ENCODE results near the gene LARP4B. TPM values are rescaled to one million over a fixed set of nuclear protein-coding genes. Genes with fewer than 3 reads are reported as not detected.
A peak's percentile ranks its signal among the peaks of the same experiment; 100 is the strongest.
"Not testable (repeated sequence)": the region's sequence is repeated elsewhere in the genome, so short reads cannot be mapped to it uniquely, and the experiment has no call there.

LARP4B gene
- total and polyA plus RNA-seq, 2 donors from 2014 or later = 12.9 to 96.6 TPM

DNA sequence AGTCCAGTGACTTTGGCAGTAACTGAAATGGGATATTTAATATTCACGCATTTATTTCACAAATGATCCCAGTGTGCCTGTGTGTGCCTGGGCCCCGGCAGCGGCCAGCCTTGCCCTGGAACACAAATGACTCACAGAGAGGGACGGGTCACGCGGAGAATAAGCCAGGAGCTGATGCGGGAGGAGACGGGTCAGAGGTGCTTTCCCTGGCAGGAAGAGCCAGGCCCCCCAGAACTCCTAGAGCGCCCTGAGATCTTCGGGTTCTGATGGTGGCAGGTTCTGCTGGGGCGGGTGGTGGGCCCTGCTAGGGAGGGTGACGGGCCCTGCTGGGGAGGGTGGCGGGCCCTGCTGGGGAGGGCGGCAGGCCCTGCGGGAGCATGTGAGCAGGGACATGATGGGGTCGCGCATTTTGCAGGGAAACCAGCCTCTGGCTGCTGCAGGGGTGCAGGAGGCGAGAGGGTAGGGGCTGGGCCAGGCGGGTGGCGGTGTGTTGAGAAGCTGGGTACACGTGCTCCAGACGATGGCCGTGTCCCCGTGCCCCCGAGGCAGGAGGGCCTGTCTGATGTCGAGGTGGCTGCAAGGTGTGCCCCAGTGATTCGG is 157.8 kb downstream of the LARP4B start:
- Histone ChIP-seq H3K36me3 (ENCODE audit: control insufficient read depth in 2 of 3, insufficient read depth in 3 of 3, low read length in 3 of 3) (no peaks in the 10 kb centered on the region), H3K9me3 (ENCODE audit: control insufficient read depth in 2 of 3, insufficient read depth in 1 of 3, low read length in 3 of 3) (no peaks in the 10 kb centered on the region), H3K27me3 (ENCODE audit: control insufficient read depth, insufficient read depth, low read length) (no peaks in the 10 kb centered on the region), H3K4me1 (ENCODE audit: control insufficient read depth in 2 of 3, insufficient read depth in 2 of 3, low read depth in 1 of 3, low read length in 3 of 3) (no peaks in the 10 kb centered on the region), H3K4me3 (ENCODE audit: low read length in 3 of 3) (no peak overlapping the region), H3K27ac (ENCODE audit: low read depth in 2 of 2, low read length in 2 of 2) (no peak overlapping the region), H3K9ac (ENCODE audit: low read length in 3 of 3) (no peak overlapping the region)
- peak in 1 of 5 donors; percentile 52 for DNase-seq
- no peak for FAIRE-seq
- intact Hi-C loops (cut with DNase I) = no loop called here
- TF ChIP-seq, protein P1, sequence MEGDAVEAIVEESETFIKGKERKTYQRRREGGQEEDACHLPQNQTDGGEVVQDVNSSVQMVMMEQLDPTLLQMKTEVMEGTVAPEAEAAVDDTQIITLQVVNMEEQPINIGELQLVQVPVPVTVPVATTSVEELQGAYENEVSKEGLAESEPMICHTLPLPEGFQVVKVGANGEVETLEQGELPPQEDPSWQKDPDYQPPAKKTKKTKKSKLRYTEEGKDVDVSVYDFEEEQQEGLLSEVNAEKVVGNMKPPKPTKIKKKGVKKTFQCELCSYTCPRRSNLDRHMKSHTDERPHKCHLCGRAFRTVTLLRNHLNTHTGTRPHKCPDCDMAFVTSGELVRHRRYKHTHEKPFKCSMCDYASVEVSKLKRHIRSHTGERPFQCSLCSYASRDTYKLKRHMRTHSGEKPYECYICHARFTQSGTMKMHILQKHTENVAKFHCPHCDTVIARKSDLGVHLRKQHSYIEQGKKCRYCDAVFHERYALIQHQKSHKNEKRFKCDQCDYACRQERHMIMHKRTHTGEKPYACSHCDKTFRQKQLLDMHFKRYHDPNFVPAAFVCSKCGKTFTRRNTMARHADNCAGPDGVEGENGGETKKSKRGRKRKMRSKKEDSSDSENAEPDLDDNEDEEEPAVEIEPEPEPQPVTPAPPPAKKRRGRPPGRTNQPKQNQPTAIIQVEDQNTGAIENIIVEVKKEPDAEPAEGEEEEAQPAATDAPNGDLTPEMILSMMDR (IDR thresholded peaks at IDR 0.05; ENCODE audit: borderline replicate concordance, extremely low read depth, insufficient read depth) = no peak

DNA sequence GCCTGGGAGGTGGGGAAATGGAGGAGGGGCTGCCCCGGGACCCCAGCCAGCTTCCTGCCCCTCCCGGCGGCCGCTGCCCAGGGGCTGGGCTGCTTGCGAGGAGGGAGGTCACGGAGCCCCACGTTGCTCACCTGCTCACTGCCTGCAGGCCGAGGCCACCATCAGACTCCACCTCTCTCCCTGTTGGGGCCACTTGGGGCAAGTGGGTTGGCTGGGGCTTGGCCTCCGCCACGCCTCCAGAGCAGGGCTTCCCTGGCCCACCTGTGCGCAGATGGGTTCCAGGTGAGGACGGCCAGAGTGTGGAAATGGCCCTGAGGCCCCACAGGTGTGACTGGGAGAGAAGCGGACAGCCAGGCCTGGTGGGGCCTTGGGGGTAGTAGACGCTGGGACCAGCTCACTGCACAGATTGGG is 159.3 kb downstream of the LARP4B start:
- no peaks in the 10 kb centered on the region for H3K27me3 ChIP-seq (ENCODE audit: control insufficient read depth, insufficient read depth, low read length)
- H3K9ac ChIP-seq (ENCODE audit: low read length in 3 of 3) = no peak overlapping the region
- H3K4me3 ChIP-seq (ENCODE audit: low read length in 3 of 3) = no peak overlapping the region
- H3K27ac ChIP-seq (ENCODE audit: low read depth in 2 of 2, low read length in 2 of 2) = no peak overlapping the region
- intact Hi-C loops (cut with DNase I) = no loop called here
- FAIRE-seq = no peak
- H3K4me1 ChIP-seq (ENCODE audit: control insufficient read depth in 2 of 3, insufficient read depth in 2 of 3, low read depth in 1 of 3, low read length in 3 of 3) = no peaks in the 10 kb centered on the region
- peaks cover 0 to 4% (median under 1%) of the 10 kb centered on the region in 3 donors for H3K9me3 ChIP-seq (ENCODE audit: control insufficient read depth in 2 of 3, insufficient read depth in 1 of 3, low read length in 3 of 3)
- TF ChIP-seq, protein P1 (IDR thresholded peaks at IDR 0.05; ENCODE audit: borderline replicate concordance, extremely low read depth, insufficient read depth) = no peak
- no peaks in the 10 kb centered on the region for H3K36me3 ChIP-seq (ENCODE audit: control insufficient read depth in 2 of 3, insufficient read depth in 3 of 3, low read length in 3 of 3)
- DNase-seq = peak in 1 of 5 donors; percentile 63

DNA sequence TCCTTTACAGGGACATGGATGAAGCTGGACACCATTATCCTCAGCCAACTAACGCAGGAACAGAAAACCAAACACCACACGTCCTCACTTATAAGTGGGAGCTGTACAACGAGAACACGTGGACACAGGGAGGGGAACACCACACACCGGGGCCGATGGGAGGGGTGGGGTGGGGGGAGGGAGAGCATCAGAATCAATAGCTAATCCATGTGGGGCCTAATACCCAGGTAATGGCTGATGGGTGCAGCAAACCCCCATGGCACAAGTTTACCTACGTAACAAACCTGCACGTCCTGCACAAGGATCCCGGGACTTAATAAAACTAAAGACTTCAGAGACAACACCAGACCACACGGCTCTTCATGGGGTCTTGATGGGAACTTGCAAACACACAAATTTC is 159.9 kb downstream of the LARP4B start:
- DNase-seq = no peak
- H3K9ac ChIP-seq (ENCODE audit: low read length in 3 of 3) = no peak overlapping the region
- intact Hi-C loops (cut with DNase I) = no loop called here
- no peak overlapping the region for H3K27ac ChIP-seq (ENCODE audit: low read depth in 2 of 2, low read length in 2 of 2)
- H3K36me3 ChIP-seq (ENCODE audit: control insufficient read depth in 2 of 3, insufficient read depth in 3 of 3, low read length in 3 of 3) = no peaks in the 10 kb centered on the region
- H3K9me3 ChIP-seq (ENCODE audit: control insufficient read depth in 2 of 3, insufficient read depth in 1 of 3, low read length in 3 of 3) = peaks cover 0 to 4% (median 3%) of the 10 kb centered on the region in 3 donors
- H3K4me3 ChIP-seq (ENCODE audit: low read length in 3 of 3) = no peak overlapping the region
- no peaks in the 10 kb centered on the region for H3K4me1 ChIP-seq (ENCODE audit: control insufficient read depth in 2 of 3, insufficient read depth in 2 of 3, low read depth in 1 of 3, low read length in 3 of 3)
- no peak for FAIRE-seq
- TF ChIP-seq, protein P1 (IDR thresholded peaks at IDR 0.05; ENCODE audit: borderline replicate concordance, extremely low read depth, insufficient read depth) = no peak
- no peaks in the 10 kb centered on the region for H3K27me3 ChIP-seq (ENCODE audit: control insufficient read depth, insufficient read depth, low read length)

DNA sequence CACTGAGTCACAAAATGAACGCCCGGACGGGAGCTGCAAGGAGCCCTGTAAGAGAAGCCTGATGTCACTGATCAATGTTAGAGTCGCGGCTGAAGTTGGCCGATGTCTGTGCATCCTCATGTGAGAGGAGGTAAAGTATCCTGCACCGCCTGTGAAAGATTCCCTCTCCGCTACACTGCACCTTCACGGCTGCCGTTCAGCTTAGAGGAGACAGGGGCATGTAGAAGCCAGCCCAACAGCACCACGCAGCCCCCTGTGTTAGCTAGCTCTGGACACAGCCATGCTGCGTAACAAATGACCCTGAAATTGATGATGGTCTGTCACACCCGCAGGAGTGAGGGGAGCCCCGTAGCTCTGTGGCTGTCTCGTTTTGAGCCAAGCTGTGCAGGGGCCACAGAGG is 160.5 kb downstream of the LARP4B start:
- no peaks in the 10 kb centered on the region for H3K4me1 ChIP-seq (ENCODE audit: control insufficient read depth in 2 of 3, insufficient read depth in 2 of 3, low read depth in 1 of 3, low read length in 3 of 3)
- no peak for FAIRE-seq
- no peaks in the 10 kb centered on the region for H3K36me3 ChIP-seq (ENCODE audit: control insufficient read depth in 2 of 3, insufficient read depth in 3 of 3, low read length in 3 of 3)
- peak in 1 of 5 donors; percentile 41 for DNase-seq
- intact Hi-C loops (cut with DNase I) = no loop called here
- no peak overlapping the region for H3K9ac ChIP-seq (ENCODE audit: low read length in 3 of 3)
- H3K4me3 ChIP-seq (ENCODE audit: low read length in 3 of 3) = no peak overlapping the region
- no peak overlapping the region for H3K27ac ChIP-seq (ENCODE audit: low read depth in 2 of 2, low read length in 2 of 2)
- TF ChIP-seq, protein P1 (IDR thresholded peaks at IDR 0.05; ENCODE audit: borderline replicate concordance, extremely low read depth, insufficient read depth) = no peak
- no peaks in the 10 kb centered on the region for H3K27me3 ChIP-seq (ENCODE audit: control insufficient read depth, insufficient read depth, low read length)
- H3K9me3 ChIP-seq (ENCODE audit: control insufficient read depth in 2 of 3, insufficient read depth in 1 of 3, low read length in 3 of 3) = peaks cover 0 to 4% (median 3%) of the 10 kb centered on the region in 3 donors

DNA sequence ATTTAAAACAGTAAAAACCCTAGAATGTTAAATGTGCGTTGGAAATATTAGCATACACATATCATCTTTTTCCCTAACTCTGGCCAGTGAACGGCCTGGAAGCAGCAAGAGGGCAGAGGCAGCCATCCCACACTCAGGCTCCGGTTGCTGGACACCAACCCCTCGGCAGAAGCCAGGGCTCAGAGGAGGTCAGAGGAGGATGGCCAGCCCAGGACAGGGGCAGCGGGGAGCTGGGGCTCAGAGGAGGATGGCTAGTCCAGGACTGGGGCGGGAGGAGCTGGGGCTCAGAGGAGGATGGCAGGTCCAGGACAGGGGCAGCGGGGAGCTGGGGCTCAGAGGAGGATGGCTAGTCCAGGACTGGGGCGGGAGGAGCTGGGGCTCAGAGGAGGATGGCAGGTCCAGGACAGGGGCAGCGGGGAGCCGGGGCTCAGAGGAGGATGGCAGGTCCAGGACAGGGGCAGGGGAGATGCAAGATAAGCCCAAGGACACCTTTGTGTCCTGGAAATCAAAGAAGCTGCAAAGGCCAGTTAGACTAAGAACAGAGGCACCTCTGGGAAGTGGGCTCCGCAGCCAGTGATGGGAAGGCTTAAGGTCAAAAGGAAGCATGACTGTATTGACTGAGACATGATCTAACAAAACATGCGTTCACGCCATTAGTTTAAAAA is 161.3 kb downstream of the LARP4B start:
- H3K36me3 ChIP-seq (ENCODE audit: control insufficient read depth in 2 of 3, insufficient read depth in 3 of 3, low read length in 3 of 3); FAIRE-seq; H3K9ac ChIP-seq (ENCODE audit: low read length in 3 of 3); H3K9me3 ChIP-seq (ENCODE audit: control insufficient read depth in 2 of 3, insufficient read depth in 1 of 3, low read length in 3 of 3); H3K4me3 ChIP-seq (ENCODE audit: low read length in 3 of 3); H3K27me3 ChIP-seq (ENCODE audit: control insufficient read depth, insufficient read depth, low read length); H3K4me1 ChIP-seq (ENCODE audit: control insufficient read depth in 2 of 3, insufficient read depth in 2 of 3, low read depth in 1 of 3, low read length in 3 of 3); intact Hi-C loops (cut with DNase I); H3K27ac ChIP-seq (ENCODE audit: low read depth in 2 of 2, low read length in 2 of 2): not testable (repeated sequence)
- peak in 1 of 5 donors; percentile 35 for DNase-seq

All from kidney (tissue), 14 donors.